Suppressor macrophage treated with lipopolysaccharide for 1 hour (primary cell): ENCODE results near the gene RUNX1.

ENCODE experiments used
- DNase-seq, 3 donors: peaks; one replicate each; pipeline ENCODE4 v3.0.0-alpha.2; 2020 to 2022

The RUNX1 gene

DNA sequence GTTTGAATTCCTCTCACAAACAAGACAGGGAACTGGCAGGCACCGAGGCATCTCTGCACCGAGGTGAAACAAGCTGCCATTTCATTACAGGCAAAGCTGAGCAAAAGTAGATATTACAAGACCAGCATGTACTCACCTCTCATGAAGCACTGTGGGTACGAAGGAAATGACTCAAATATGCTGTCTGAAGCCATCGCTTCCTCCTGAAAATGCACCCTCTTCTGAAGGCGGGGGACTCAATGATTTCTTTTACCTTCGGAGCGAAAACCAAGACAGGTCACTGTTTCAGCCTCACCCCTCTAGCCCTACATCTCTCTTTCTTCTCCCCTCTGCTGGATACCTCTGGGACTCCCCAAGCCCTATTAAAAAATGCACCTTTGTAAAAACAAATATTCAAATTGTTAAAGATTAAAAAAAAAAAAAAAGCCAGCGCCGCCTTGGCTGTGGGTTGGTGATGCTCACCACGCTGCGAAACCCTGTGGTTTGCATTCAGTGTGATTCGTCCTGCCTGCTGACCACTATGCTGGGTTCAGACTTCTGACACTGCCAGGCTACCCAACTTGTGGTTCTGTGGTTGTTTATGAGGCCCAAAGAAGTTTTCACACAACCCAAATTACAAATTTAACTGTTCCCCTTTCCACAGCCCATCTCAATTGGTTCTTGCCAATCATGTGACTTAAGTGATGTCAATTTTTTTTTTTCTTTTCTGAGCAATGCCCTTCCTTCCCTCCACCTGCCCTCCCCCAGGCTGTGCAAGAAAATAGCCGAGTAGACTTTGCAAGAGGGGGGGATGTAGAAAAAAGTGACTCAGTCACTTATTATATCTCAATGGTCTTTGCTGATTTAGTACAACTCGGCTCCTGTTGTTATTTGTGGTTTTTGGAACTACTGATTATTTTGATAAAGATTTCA, at the start of gene RUNX1:
RUNX1 (minus strand) TSS at position 597 of the 912 bp plus-strand sequence.
- DNase-seq = peak; percentile 72 to 92 (median 86)

DNA sequence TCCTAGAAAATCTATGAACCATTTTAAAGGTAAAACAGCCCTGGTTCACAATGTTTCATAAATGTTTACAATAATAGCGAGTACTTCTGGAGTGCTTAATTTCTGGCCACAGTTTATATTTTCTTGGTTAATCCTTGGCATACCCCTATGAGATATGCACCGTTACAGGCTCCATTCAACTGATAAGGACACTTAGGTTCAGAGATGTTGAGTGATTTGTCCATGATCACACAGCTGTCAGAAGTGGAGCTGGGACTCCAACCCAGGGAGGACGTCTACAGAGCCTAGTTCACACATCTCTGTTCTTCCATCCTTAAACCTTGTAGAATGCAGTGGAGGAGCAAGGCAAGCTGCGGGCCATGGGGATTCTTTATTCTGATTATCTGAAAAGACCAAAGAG, 48.4 kb upstream of the RUNX1 start:
- DNase-seq = no peak

GRCh38 chr21:35096959-35097358, 47.9 kb upstream of the RUNX1 start:
- peak in 1 of 3 donors; percentile 36 for DNase-seq

GRCh38 chr21:35095859-35096291, 46.8 kb upstream of the RUNX1 start:
- DNase-seq = no peak

GRCh38 chr21:35093514-35093913, 44.4 kb upstream of the RUNX1 start:
- DNase-seq = no peak

DNA sequence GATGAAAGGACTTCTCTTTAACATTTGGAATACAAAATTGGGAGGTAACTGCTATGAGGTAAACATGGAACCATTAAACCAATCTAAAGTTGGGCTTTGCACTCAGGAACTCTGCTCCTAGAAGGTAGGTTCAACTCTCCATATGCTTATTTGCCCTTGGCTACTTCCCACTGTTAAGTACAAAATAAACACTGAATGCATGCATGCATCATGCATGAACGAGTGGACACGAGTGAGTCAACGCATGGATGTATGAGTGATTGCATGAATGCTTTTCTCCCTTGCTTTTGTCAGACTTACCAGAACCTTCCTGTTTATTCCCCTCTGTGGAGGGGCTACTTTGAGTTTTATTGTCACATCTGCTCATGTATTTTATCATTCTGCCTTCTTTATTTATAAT, 42.4 kb upstream of the RUNX1 start:
- DNase-seq = no peak

DNA sequence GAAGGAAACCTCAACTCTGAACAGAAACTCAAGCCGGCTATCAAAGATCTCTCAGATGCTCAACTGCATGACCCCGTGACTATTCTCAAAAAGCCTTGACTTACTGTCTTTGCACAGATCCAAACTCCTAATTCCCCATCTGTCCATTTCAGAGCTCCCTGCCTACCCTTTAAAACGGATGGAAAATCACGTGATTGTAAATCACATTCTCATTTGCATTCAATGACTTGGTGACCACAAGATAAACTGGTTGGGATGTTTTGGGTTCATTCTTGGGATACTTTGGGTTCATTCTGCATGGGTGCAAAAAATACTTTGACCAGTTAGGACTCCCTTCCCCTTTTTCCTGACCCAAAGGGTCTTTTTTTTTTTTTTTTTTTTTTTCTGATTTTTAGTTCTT, 41.3 kb upstream of the RUNX1 start:
- no peak for DNase-seq

GRCh38 chr21:35088319-35088771, 39.2 kb upstream of the RUNX1 start:
- peak in 2 of 3 donors; percentile 22 to 38 for DNase-seq

DNA sequence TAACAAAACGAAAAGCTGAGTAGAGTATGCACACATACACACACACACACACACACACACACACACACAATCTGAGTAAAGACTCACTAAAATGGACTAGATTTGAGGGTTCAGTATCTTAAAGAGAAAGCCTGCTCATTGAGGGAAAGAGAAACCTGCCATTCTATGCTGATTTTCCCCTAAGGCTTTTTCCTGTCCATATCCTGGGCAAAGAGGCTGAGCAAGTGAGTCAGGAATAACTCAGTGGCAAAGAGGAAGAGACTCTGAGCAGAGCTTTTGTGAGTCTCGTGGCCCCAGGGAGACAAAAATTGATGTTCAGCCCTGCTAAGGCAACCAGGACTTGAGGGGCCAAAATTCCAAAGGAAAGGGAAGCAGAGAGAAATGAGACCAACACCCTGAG, 37.3 kb upstream of the RUNX1 start:
- peak; percentile 37 to 64 (median 47) for DNase-seq

GRCh38 chr21:35084869-35085268, 35.8 kb upstream of the RUNX1 start:
- no peak for DNase-seq

GRCh38 chr21:35083246-35083645, 34.1 kb upstream of the RUNX1 start:
- no peak for DNase-seq

DNA sequence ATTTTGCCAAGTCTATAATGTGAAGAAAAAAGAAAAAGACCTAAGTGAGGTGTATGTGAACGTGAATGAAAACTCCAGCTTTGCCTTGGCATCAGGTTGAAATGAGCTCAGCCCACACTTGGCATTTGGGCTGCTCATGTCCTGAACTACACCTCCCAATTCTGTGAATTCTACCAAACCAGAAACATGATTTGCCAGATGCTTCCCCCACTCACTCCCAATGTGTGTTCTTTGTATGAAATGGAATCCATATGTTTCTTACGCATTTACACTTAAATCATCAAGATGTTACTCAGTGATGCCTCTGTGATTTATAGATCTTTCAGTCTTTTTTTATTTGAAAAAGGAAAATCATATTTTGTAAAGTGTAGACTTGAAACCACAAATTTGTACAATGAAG, 32.8 kb upstream of the RUNX1 start:
- no peak for DNase-seq

GRCh38 chr21:35079181-35079580, 30.1 kb upstream of the RUNX1 start:
- no peak for DNase-seq

GRCh38 chr21:35077975-35078374, 28.9 kb upstream of the RUNX1 start:
- peak in 2 of 3 donors; percentile 31 to 45 for DNase-seq

- DNase-seq = no peak
These were observed 28.4 kb upstream of the RUNX1 start for GRCh38 chr21:35077466-35077865.

- DNase-seq = peak; percentile 63 to 76 (median 76)
These were observed 26.4 kb upstream of the RUNX1 start for GRCh38 chr21:35075546-35075945.

- no peak for DNase-seq
These were observed 23.9 kb upstream of the RUNX1 start for GRCh38 chr21:35072960-35073359.

DNA sequence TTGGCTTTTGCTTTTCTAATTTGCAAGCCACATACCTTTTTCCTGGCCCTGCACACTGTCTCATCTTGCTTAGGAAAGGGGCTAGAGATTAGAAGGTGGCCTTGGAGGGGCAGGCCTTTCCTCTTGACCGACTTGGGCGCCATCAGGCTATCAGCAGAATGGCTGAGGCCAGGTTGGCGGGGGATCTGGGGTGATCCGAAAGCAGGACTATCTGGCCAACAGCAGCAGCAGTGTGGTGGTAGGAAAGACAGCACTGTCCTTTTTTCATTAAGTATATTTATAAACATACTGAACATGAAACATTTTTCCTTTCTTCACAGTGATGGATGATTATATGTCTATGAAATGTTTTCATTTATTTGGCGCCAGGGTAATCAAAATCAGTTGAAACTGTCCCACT, 23.5 kb upstream of the RUNX1 start:
- DNase-seq = no peak

DNA sequence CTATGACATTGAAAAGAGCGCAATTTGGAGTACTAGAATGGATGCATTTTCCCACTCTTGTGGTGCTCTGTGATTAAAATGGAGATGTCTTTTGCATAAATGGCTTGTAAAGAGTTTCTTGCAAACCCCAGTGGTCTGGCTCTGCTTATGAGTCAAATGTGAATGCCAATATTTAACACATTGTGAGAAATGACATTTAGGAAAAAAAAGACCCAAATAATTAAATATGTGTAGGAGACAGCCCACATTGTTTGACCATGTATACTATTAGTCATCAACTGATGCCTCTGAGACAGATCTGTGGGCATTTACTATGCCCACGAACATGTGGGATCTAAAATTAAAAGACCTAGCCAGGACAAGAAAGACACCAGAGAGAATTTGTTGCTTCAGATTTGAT, 22.2 kb upstream of the RUNX1 start:
- peak; percentile 21 to 63 (median 54) for DNase-seq

GRCh38 chr21:35070436-35070835, 21.3 kb upstream of the RUNX1 start:
- no peak for DNase-seq

DNA sequence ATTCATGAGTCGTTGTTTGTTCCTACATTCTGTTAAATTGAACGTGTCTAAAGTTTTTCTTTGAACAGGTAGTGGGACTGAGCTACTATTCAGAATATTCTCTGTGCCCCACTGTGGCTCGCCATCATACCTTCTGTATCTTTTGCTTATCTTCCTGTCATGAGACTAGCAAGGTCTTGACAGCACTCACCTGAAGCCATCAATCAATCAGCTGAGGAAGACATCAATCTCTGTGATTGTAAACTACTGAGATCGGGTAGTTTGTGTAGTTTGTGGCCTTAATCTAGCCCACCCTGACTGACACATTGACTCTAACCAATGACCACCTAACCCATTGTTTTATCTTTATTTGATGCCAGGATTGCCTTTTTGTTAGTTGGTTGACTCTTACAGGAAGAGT, 17.7 kb upstream of the RUNX1 start:
- no peak for DNase-seq

- no peak for DNase-seq
These were observed 14.5 kb upstream of the RUNX1 start for GRCh38 chr21:35063428-35064172.

- DNase-seq = no peak
These were observed 12.9 kb upstream of the RUNX1 start for GRCh38 chr21:35062016-35062415.

GRCh38 chr21:35059742-35060141, 10.6 kb upstream of the RUNX1 start:
- DNase-seq = no peak
